Activated CD8-positive, alpha-beta T cell treated with anti-CD3 and anti-CD28 coated beads for 36 hours (primary cell): ENCODE results near the gene SUSD6. TPM values are rescaled to one million over a fixed set of nuclear protein-coding genes. Genes with fewer than 3 reads are reported as not detected.

ENCODE experiments used
- ATAC-seq: fragments of 200-7000 bp; cut with Tn5 transposase; one replicate; pipeline ENCODE4 v1.10.0; 2021; ENCODE audit warnings: mild to moderate bottlenecking, moderate library complexity
- CTCF ChIA-PET: fragments of 350-600 bp; sonication (Branson Sonifier 250); formaldehyde crosslinking; loops from one replicate; lab custom pipeline; 2021; ENCODE audit warnings: antibody characterized with exemption; lab: Charles Lee
- POLR2A ChIA-PET: fragments of 350-600 bp; sonication (Branson Sonifier 250); formaldehyde crosslinking; loops from one replicate; lab custom pipeline; 2021; ENCODE audit warnings: antibody characterized with exemption; lab: Charles Lee
- DNase-seq: peaks from one replicate; pipeline ENCODE4 v3.0.0-alpha.2; 2020
- H3K27ac Mint-ChIP-seq: one replicate; pipeline ENCODE4 v1.8.0; 2021; ENCODE audit warnings: mild to moderate bottlenecking, mixed read lengths
- H3K27me3 Mint-ChIP-seq: one replicate; pipeline ENCODE4 v1.8.0; 2021; ENCODE audit warnings: mixed read lengths
- H3K36me3 Mint-ChIP-seq: one replicate; pipeline ENCODE4 v1.8.0; 2021; ENCODE audit warnings: low read depth, mixed read lengths
- H3K4me1 Mint-ChIP-seq: one replicate; pipeline ENCODE4 v1.8.0; 2021; ENCODE audit warnings: low read depth, mixed read lengths
- H3K4me3 Mint-ChIP-seq: one replicate; pipeline ENCODE4 v1.8.0; 2021; ENCODE audit warnings: mild to moderate bottlenecking, moderate library complexity, mixed read lengths
- H3K9me3 Mint-ChIP-seq: one replicate; pipeline ENCODE4 v1.8.0; 2021; ENCODE audit warnings: mixed read lengths
- intact Hi-C: fragments of 100-400 bp; cut with micrococcal nuclease; formaldehyde crosslinking; loops from one replicate; pipeline ENCODE4 v1.10.0; 2022
- total RNA-seq, 2 experiments: library from RNA; stranded (reverse); gene quantifications; one replicate each; pipeline ENCODE4 v1.2.3, GENCODE V29; 2021
- TF ChIP-seq, protein P1 (sequence below): fragments of 200-600 bp; IDR thresholded peaks from one replicate; pipeline ENCODE4 v1.8.0; 2022; ENCODE audit warnings: antibody characterized with exemption, mild to moderate bottlenecking

The SUSD6 gene, protein sequence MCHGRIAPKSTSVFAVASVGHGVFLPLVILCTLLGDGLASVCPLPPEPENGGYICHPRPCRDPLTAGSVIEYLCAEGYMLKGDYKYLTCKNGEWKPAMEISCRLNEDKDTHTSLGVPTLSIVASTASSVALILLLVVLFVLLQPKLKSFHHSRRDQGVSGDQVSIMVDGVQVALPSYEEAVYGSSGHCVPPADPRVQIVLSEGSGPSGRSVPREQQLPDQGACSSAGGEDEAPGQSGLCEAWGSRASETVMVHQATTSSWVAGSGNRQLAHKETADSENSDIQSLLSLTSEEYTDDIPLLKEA
- 10 to 100 TPM; 35.7 to 36.2 TPM for total RNA-seq

DNA sequence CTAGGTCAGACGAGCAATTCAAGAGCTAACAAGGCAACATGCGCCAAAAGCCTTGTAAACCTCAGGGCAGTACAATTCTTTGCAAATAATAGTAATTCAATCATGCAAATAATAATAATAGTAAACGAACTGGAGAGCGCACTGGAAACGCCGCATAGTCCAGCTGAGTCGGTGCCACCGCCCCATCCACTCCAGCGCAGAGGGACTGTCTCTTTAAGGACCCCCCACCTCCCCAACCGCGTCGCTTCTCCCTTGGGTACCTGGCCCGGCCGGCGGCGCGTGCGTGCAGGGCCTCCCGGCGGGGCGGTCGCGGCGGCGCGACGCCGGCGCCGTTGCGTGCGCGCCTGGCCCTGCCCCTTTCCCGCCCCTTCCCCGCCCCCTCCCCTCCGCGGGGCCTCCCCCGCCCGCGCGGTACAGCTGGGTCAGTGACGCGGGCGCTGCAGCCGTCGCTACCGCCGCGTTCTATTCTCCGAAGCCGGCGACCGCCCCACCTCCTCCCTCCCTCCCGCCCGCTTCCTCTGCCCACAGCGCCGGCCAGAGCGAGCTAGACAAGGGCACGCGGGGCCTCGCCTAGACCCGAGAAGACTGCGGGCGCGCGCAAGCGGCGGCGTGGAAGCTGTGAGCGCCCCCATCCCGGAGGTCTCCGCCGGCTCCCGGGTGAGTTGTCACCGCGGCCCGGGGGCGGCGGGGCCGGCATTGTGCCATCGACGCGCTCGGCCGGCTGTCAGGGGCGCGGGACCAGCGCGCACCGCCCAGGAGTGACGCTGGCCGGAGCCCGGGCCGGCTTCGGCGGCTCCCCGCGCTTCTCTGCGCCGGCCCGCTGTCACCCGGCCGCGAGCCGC is at the start of gene SUSD6:
Gene SUSD6 (plus strand): TSS at position 425 of the 842 bp plus-strand sequence. CDS start 46,997 bp downstream, outside the sequence.
- intact Hi-C loops: loop anchor here (2.0 kb wide), 2 partner anchors 65 to 73 kb away; no protein-coding TSS in a partner anchor
- ATAC-seq (peak; percentile 82), DNase-seq (peak; percentile 90)
- Mint-ChIP-seq H3K4me3 (peak within 1 kb of the TSS; percentile 96), H3K9me3 (no peaks in the 10 kb centered on the region), H3K27ac (peak within 1 kb of the TSS; percentile 92), H3K4me1 (peaks cover 48% of the 10 kb centered on the region), H3K27me3 (no peaks in the 10 kb centered on the region), H3K36me3 (peaks cover 24% of the 10 kb centered on the region)
- TF ChIP-seq, protein P1, sequence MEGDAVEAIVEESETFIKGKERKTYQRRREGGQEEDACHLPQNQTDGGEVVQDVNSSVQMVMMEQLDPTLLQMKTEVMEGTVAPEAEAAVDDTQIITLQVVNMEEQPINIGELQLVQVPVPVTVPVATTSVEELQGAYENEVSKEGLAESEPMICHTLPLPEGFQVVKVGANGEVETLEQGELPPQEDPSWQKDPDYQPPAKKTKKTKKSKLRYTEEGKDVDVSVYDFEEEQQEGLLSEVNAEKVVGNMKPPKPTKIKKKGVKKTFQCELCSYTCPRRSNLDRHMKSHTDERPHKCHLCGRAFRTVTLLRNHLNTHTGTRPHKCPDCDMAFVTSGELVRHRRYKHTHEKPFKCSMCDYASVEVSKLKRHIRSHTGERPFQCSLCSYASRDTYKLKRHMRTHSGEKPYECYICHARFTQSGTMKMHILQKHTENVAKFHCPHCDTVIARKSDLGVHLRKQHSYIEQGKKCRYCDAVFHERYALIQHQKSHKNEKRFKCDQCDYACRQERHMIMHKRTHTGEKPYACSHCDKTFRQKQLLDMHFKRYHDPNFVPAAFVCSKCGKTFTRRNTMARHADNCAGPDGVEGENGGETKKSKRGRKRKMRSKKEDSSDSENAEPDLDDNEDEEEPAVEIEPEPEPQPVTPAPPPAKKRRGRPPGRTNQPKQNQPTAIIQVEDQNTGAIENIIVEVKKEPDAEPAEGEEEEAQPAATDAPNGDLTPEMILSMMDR: no peak
- ChIA-PET POLR2A (interaction anchor here (0.7 to 2.3 kb wide), 17 partner anchors 10 to 162 kb away, joined by 3 to 10 read pairs (median 4); no protein-coding TSS in a partner anchor), CTCF (interaction anchor here (0.8 to 3.8 kb wide), 7 partner anchors 12 to 156 kb away, joined by 3 to 20 read pairs (median 4); no protein-coding TSS in a partner anchor)

DNA sequence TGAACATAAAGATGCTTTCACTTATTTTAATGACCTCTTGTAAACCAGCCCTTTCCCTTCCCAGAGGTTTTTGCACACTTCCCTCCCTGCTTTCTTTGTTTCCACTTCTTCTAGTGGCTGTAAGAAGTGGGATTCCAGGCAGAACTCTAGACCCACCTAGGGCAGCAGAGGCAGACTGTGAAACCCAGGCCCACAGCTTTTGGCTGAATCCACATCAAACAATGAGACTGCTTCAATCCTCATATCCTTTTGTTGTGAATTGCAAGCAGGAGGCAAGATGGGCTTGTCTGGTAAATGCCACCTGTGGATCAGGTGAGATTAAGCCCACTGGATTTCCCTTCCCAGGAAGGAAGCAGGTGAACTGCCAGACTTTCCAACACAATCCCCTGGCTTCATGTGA is 49.5 kb upstream of the SUSD6 start:
- ChIA-PET CTCF (interaction anchor here (1.0 to 3.4 kb wide), 4 partner anchors 10 to 14 kb away, joined by 3 to 21 read pairs (median 4); no protein-coding TSS in a partner anchor), POLR2A (no interaction called here)
- Mint-ChIP-seq H3K4me1 (no peaks in the 10 kb centered on the region), H3K4me3 (no peak overlapping the region), H3K27ac (no peak overlapping the region), H3K36me3 (no peaks in the 10 kb centered on the region), H3K27me3 (peaks cover 21% of the 10 kb centered on the region), H3K9me3 (no peaks in the 10 kb centered on the region)
- intact Hi-C loops: no loop called here
- ATAC-seq: no peak
- DNase-seq: no peak
- TF ChIP-seq, protein P1: no peak

DNA sequence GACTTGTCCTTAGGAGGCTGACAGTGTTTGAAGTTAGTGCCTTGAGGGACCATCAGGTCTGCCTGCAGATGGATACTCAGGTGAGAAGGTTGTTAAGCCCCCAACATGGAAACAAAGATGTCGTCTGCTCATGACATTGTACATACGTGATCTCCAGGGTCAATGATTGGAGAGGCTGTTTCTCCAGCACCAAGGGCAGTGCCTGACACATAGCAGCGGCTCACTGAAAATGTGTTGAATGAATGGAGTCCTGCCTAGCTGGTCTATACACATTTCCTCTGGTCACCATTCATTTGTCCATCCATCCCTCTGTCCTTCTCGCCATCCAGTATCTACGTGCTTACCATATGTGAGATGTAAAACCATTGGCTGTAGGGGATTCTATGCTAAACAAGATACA is 43.8 kb upstream of the SUSD6 start:
- DNase-seq (no peak), ATAC-seq (no peak)
- H3K27ac Mint-ChIP-seq: no peak overlapping the region
- ChIA-PET POLR2A (no interaction called here), CTCF (no interaction called here)
- intact Hi-C loops: no loop called here
- peaks cover 2% of the 10 kb centered on the region for H3K4me1 Mint-ChIP-seq
- no peaks in the 10 kb centered on the region for H3K9me3 Mint-ChIP-seq
- H3K36me3 Mint-ChIP-seq: no peaks in the 10 kb centered on the region
- TF ChIP-seq, protein P1: no peak
- no peak overlapping the region for H3K4me3 Mint-ChIP-seq
- peaks cover 48% of the 10 kb centered on the region for H3K27me3 Mint-ChIP-seq

DNA sequence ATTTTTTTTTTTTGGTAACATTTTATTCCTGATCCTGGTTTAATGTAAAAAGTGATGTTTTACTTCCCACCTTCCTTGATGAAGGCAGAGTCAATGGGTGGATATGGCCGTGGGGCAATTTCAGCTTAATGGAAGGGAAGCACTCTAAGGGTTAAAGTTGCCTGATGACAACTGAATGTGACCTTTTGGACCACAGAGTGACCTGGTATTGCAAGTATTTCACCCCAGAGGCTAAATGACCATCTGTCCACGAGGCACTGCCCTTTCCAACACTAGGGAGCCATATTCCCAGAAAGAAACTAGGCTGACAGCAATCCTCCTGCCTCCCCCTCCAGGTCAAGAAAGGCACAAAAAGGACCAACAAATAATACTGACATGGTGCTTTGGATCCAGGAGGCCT is 41.5 kb upstream of the SUSD6 start:
- Mint-ChIP-seq H3K27ac (no peak overlapping the region), H3K36me3 (no peaks in the 10 kb centered on the region), H3K4me3 (no peak overlapping the region), H3K4me1 (peaks cover 5% of the 10 kb centered on the region), H3K27me3 (peaks cover 57% of the 10 kb centered on the region), H3K9me3 (no peaks in the 10 kb centered on the region)
- intact Hi-C loops: no loop called here
- CTCF ChIA-PET: interaction anchor here (1.2 kb wide), 2 partner anchors 15 to 22 kb away, joined by 3 to 4 read pairs; no protein-coding TSS in a partner anchor
- TF ChIP-seq, protein P1: no peak
- DNase-seq: no peak
- POLR2A ChIA-PET: interaction anchor here (1.1 kb wide), 1 partner anchor 43 kb away, joined by 3 read pairs; no protein-coding TSS in a partner anchor
- ATAC-seq: no peak
